HCT116 (cell line): ENCODE data around the gene XRCC3. TPM values are rescaled to one million over a fixed set of nuclear protein-coding genes. Genes with fewer than 3 reads are reported as not detected.
A peak's percentile ranks its signal among the peaks of the same experiment; 100 is the strongest.

Source experiments
- ATAC-seq: fragments of 200-7000 bp; cut with Tn5 transposase; 2 replicates; pipeline ENCODE4 v1.9.1; 2020; ENCODE audit warnings: mild to moderate bottlenecking, moderate library complexity
- BruUV-seq: library from RNA; stranded (reverse); fragments of 400-500 nt; replicated peaks from 2 replicates; lab custom pipeline; 2021; lab: Mats Ljungman, UMichigan
- CTCF ChIA-PET: fragments of 300-600 bp; sonication (Branson Sonifier 250); formaldehyde crosslinking; loops from one replicate; lab custom pipeline; 2021; ENCODE audit warnings: antibody characterized with exemption; lab: Charles Lee
- POLR2A ChIA-PET: fragments of 300-600, 350-600 bp; sonication (Branson Sonifier 250); formaldehyde crosslinking; loops from one replicate; lab custom pipeline; 2021; ENCODE audit warnings: antibody characterized with exemption; lab: Charles Lee
- RAD21 ChIA-PET, 2 experiments: fragments of 300-600 bp; sonication (Branson Sonifier 250); formaldehyde crosslinking; loops; one replicate each; lab custom pipeline; 2023; ENCODE audit warnings: low total read pairs in 2 of 2; ENCODE audit not compliant: uncharacterized antibody in 2 of 2, unreplicated experiment in 2 of 2, low non-redundant PET in 1 of 2; lab: Charles Lee
- DNase-seq: peaks from one replicate; pipeline ENCODE4 v3.0.0-alpha.2; 2010; ENCODE audit warnings: low read depth, low spot score
- H2AFZ ChIP-seq: fragments of 200-600 bp; shearing (Covaris generic), sonication (generic); 2 replicates; pipeline ENCODE4 v1.6.1; 2017; ENCODE audit warnings: low read depth, mixed run types, mixed read lengths, antibody characterized with exemption, low read length; ENCODE audit not compliant: poor library complexity, severe bottlenecking
- H3K27ac ChIP-seq: 2 replicates; pipeline ENCODE4 v1.5.1; 2012; ENCODE audit warnings: low read depth, low read length
- H3K27me3 ChIP-seq: fragments of 200-600 bp; sonication (generic); 2 replicates; pipeline ENCODE4 v1.6.1; 2016; ENCODE audit warnings: mixed run types, low read length, mixed read lengths; ENCODE audit not compliant: insufficient read depth
- H3K36me3 ChIP-seq, 2 experiments: fragments of 200-500 bp in 1 of 2; fragments of 200-600 bp in 1 of 2; sonication (Bioruptor generic) in 1 of 2; sonication (generic) in 1 of 2; 2 replicates each; pipeline versions ENCODE4 v1.5.1 to v1.6.1; 2014 to 2016; ENCODE audit warnings: low read length in 2 of 2, inconsistent platforms in 1 of 2, mixed read lengths in 1 of 2, mixed run types in 1 of 2; ENCODE audit not compliant: insufficient read depth in 2 of 2, control insufficient read depth in 1 of 2
- H3K4me1 ChIP-seq, 2 experiments: fragments of 200-600 bp in 1 of 2; sonication (generic) in 1 of 2; 2 replicates each; pipeline versions ENCODE4 v1.5.1 to v1.6.1; 2012 to 2017; ENCODE audit warnings: low read length in 2 of 2, inconsistent platforms in 1 of 2, mild to moderate bottlenecking in 1 of 2, mixed read lengths in 1 of 2, mixed run types in 1 of 2, moderate library complexity in 1 of 2; ENCODE audit not compliant: insufficient read depth in 2 of 2, control insufficient read depth in 1 of 2
- H3K4me2 ChIP-seq: fragments of 200-600 bp; sonication (generic); 2 replicates; pipeline ENCODE4 v1.6.1; 2017; ENCODE audit warnings: mixed run types, low read length, mixed read lengths
- H3K4me3 ChIP-seq, 2 experiments: fragments of 200-600 bp in 1 of 2; sonication (generic) in 1 of 2; replicated peaks in 1 of 2; 2 replicates each; pipeline ENCODE4 v1.5.1; 2011 to 2016; ENCODE audit warnings: low read length in 2 of 2, control low read depth in 1 of 2, low read depth in 1 of 2, mild to moderate bottlenecking in 1 of 2, mixed read lengths in 1 of 2, mixed run types in 1 of 2
- H3K79me2 ChIP-seq: fragments of 200-600 bp; sonication (generic); 2 replicates; pipeline ENCODE4 v1.6.1; 2017; ENCODE audit warnings: mild to moderate bottlenecking, mixed run types, low read length, moderate library complexity, mixed read lengths; ENCODE audit not compliant: insufficient read depth
- H3K9ac ChIP-seq: fragments of 200-600 bp; sonication (generic); 2 replicates; pipeline ENCODE4 v1.6.1; 2016; ENCODE audit warnings: low read length, mixed read lengths
- H3K9me2 ChIP-seq: fragments of 200-600 bp; sonication (generic), shearing (Covaris generic); 2 replicates; pipeline ENCODE4 v1.6.1; 2017; ENCODE audit warnings: mixed run types, mild to moderate bottlenecking, moderate library complexity; ENCODE audit not compliant: insufficient read depth
- H3K9me3 ChIP-seq, 2 experiments: fragments of 200-500 bp in 1 of 2; fragments of 200-600 bp in 1 of 2; sonication (Bioruptor generic) in 1 of 2; sonication (generic) in 1 of 2; 2 replicates each; pipeline ENCODE4 v1.6.1; 2014 to 2017; ENCODE audit warnings: low read length in 2 of 2, mixed read lengths in 2 of 2, inconsistent platforms in 1 of 2, low read depth in 1 of 2, mild to moderate bottlenecking in 1 of 2, mixed run types in 1 of 2, moderate library complexity in 1 of 2; ENCODE audit not compliant: control insufficient read depth in 1 of 2, insufficient read depth in 1 of 2
- H4K20me1 ChIP-seq: fragments of 200-600 bp; sonication (generic), shearing (Covaris generic); 2 replicates; pipeline ENCODE4 v1.6.1; 2017; ENCODE audit warnings: mixed run types, mild to moderate bottlenecking, moderate library complexity; ENCODE audit not compliant: insufficient read depth
- FOSL1 ChIP-seq: IDR thresholded peaks from 2 replicates; pipeline ENCODE4 v1.6.1; 2012; ENCODE audit warnings: low read depth
- JUND ChIP-seq: IDR thresholded peaks from 2 replicates; pipeline ENCODE4 v1.6.1; 2012
- POLR2A ChIP-seq: IDR thresholded peaks from 2 replicates; pipeline ENCODE4 v1.7.0; 2011; ENCODE audit warnings: borderline replicate concordance; ENCODE audit not compliant: insufficient read depth, insufficient read length; ENCODE audit errors: extremely low read depth
- POLR2AphosphoS5 ChIP-seq: IDR thresholded peaks from 2 replicates; pipeline ENCODE4 v1.6.1; 2011; ENCODE audit warnings: mild to moderate bottlenecking, low read depth, low read length, moderate library complexity
- SIN3A ChIP-seq: IDR thresholded peaks from 2 replicates; pipeline ENCODE4 v1.6.1; 2012; ENCODE audit warnings: low read depth
- SP1 ChIP-seq: IDR thresholded peaks from 2 replicates; pipeline ENCODE4 v1.6.1; 2012; ENCODE audit warnings: low read depth
- SRF ChIP-seq: IDR thresholded peaks from 2 replicates; pipeline ENCODE4 v1.6.1; 2012; ENCODE audit warnings: low read depth
- TCF7L2 ChIP-seq: IDR thresholded peaks from 2 replicates; pipeline ENCODE4 v1.7.0; 2011; ENCODE audit warnings: borderline replicate concordance, inconsistent platforms; ENCODE audit not compliant: insufficient read depth, insufficient read length; ENCODE audit errors: extremely low read depth
- YY1 ChIP-seq: IDR thresholded peaks from 2 replicates; pipeline ENCODE4 v1.6.1; 2011; ENCODE audit warnings: low read length, low read depth, moderate library complexity, mild to moderate bottlenecking; ENCODE audit not compliant: insufficient replicate concordance; ENCODE audit errors: extremely low read depth
- ZNF274 ChIP-seq: fragments of 200-500 bp; sonication (Bioruptor generic); IDR thresholded peaks from 2 replicates; pipeline ENCODE4 v1.6.1; 2014; ENCODE audit warnings: mild to moderate bottlenecking, low read depth, low read length, inconsistent platforms
- intact Hi-C: fragments of 100-400 bp; cut with micrococcal nuclease; formaldehyde crosslinking; loops from 2 replicates; pipeline ENCODE4 v1.10.0; 2022
- total RNA-seq: library from RNA; stranded (reverse); gene quantifications from one replicate; pipeline ENCODE4 v1.2.1, GENCODE V29; 2021; ENCODE audit not compliant: unreplicated experiment
- TF ChIP-seq, protein P1 (sequence below): IDR thresholded peaks from 2 replicates; pipeline ENCODE4 v1.6.1; 2011; ENCODE audit warnings: mild to moderate bottlenecking, low read length, moderate library complexity; ENCODE audit not compliant: insufficient replicate concordance; ENCODE audit errors: extremely low read depth
- TF ChIP-seq, protein P2 (sequence below): IDR thresholded peaks from 2 replicates; pipeline ENCODE4 v1.6.1; 2012; ENCODE audit warnings: low read depth
- TF ChIP-seq, protein P3 (sequence below), 3 experiments: fragments of 200-600 bp in 1 of 3; sonication (generic) in 1 of 3; IDR thresholded peaks in 2 of 3; conservative IDR thresholded peaks in 1 of 3; 2 replicates each; pipeline ENCODE4 v1.5.1; 2012 to 2017; ENCODE audit warnings: low read depth in 2 of 3, low read length in 2 of 3, antibody characterized with exemption in 1 of 3, borderline replicate concordance in 1 of 3, control low read depth in 1 of 3, mild to moderate bottlenecking in 1 of 3, mixed read lengths in 1 of 3, mixed run types in 1 of 3, moderate library complexity in 1 of 3; ENCODE audit not compliant: insufficient read depth in 1 of 3

XRCC3 gene
- total RNA-seq, 1 experiment from 2014 or later = 48.7 TPM

DNA sequence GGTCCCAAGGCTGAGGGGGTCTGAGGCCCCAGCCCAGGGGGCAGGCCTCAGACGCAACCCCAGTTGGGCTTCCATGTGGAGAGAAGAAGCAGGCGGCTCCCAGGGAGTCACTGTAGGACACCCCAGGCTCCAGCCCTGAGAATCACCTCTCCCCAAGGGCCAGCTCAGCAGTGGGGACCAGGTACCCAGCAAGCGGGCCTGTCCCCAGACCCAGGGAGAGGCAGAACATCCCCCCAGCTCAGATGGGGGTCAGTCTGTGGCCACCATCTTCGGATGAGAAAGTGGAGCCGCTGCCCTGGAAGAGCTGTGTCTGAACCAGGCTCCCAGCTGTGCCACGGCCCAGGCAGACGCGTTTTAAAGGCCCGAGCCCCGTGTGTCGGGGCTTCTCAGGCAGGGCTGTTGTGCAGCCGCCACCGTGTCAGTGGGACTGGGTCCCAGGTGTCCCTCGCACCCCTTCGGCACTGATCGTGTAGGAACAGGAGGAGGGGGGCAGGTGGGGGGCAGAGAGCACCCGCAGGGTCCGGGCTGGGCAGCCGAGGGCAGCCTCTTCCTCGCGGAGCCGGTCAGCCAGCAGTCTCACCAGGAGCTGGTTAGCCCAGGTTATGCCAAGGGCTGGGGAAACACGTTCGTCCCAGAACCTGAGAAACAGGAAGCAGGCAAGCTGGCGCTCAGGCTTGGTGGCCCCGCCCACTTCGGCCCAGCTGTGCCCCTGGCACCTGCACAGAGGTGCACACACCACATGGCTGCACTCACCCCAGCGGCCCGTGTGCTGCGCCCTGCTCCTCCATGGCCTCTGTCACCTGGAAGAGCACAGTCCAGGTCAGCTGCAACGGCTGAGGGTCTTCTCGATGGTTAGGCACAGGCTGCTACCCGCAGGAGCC is 16.6 kb downstream of the XRCC3 start:
- no peak for DNase-seq
- H3K9me3 ChIP-seq = no peaks in the 10 kb centered on the region
- no peaks in the 10 kb centered on the region for H3K27me3 ChIP-seq
- TF ChIP-seq, protein P1, sequence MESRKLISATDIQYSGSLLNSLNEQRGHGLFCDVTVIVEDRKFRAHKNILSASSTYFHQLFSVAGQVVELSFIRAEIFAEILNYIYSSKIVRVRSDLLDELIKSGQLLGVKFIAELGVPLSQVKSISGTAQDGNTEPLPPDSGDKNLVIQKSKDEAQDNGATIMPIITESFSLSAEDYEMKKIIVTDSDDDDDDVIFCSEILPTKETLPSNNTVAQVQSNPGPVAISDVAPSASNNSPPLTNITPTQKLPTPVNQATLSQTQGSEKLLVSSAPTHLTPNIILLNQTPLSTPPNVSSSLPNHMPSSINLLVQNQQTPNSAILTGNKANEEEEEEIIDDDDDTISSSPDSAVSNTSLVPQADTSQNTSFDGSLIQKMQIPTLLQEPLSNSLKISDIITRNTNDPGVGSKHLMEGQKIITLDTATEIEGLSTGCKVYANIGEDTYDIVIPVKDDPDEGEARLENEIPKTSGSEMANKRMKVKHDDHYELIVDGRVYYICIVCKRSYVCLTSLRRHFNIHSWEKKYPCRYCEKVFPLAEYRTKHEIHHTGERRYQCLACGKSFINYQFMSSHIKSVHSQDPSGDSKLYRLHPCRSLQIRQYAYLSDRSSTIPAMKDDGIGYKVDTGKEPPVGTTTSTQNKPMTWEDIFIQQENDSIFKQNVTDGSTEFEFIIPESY = no peak
- TF ChIP-seq POLR2AphosphoS5 = no peak; the same call in 1 of the 2 replicates
- no peak for TF ChIP-seq TCF7L2
- TF ChIP-seq SP1 = no peak
- no peak for TF ChIP-seq YY1
- no peak for TF ChIP-seq JUND
- TF ChIP-seq SRF = no peak
- TF ChIP-seq, protein P2, sequence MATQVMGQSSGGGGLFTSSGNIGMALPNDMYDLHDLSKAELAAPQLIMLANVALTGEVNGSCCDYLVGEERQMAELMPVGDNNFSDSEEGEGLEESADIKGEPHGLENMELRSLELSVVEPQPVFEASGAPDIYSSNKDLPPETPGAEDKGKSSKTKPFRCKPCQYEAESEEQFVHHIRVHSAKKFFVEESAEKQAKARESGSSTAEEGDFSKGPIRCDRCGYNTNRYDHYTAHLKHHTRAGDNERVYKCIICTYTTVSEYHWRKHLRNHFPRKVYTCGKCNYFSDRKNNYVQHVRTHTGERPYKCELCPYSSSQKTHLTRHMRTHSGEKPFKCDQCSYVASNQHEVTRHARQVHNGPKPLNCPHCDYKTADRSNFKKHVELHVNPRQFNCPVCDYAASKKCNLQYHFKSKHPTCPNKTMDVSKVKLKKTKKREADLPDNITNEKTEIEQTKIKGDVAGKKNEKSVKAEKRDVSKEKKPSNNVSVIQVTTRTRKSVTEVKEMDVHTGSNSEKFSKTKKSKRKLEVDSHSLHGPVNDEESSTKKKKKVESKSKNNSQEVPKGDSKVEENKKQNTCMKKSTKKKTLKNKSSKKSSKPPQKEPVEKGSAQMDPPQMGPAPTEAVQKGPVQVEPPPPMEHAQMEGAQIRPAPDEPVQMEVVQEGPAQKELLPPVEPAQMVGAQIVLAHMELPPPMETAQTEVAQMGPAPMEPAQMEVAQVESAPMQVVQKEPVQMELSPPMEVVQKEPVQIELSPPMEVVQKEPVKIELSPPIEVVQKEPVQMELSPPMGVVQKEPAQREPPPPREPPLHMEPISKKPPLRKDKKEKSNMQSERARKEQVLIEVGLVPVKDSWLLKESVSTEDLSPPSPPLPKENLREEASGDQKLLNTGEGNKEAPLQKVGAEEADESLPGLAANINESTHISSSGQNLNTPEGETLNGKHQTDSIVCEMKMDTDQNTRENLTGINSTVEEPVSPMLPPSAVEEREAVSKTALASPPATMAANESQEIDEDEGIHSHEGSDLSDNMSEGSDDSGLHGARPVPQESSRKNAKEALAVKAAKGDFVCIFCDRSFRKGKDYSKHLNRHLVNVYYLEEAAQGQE = no peak
- TF ChIP-seq POLR2A = no peak
- no peak for TF ChIP-seq SIN3A
- TF ChIP-seq, protein P3, sequence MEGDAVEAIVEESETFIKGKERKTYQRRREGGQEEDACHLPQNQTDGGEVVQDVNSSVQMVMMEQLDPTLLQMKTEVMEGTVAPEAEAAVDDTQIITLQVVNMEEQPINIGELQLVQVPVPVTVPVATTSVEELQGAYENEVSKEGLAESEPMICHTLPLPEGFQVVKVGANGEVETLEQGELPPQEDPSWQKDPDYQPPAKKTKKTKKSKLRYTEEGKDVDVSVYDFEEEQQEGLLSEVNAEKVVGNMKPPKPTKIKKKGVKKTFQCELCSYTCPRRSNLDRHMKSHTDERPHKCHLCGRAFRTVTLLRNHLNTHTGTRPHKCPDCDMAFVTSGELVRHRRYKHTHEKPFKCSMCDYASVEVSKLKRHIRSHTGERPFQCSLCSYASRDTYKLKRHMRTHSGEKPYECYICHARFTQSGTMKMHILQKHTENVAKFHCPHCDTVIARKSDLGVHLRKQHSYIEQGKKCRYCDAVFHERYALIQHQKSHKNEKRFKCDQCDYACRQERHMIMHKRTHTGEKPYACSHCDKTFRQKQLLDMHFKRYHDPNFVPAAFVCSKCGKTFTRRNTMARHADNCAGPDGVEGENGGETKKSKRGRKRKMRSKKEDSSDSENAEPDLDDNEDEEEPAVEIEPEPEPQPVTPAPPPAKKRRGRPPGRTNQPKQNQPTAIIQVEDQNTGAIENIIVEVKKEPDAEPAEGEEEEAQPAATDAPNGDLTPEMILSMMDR (IDR thresholded peaks at IDR 0.05 in 2 of 3, conservative IDR thresholded peaks at IDR 0.05 in 1 of 3; ENCODE audit: borderline replicate concordance in 1 of 3, insufficient read depth in 1 of 3, low read depth in 2 of 3, low read length in 2 of 3) = no peak
- TF ChIP-seq FOSL1 = no peak
- TF ChIP-seq ZNF274 = no peak
- TF ChIP-seq, all 23 proteins: peak for 0
- no peak overlapping the region for H3K4me2 ChIP-seq
- CTCF ChIA-PET = no interaction called here
- no TSS peak for BruUV-seq
- peak; percentile 18; the same call in 1 of the 2 replicates for ATAC-seq
- H3K36me3 ChIP-seq = peaks cover 4 to 5% of the 10 kb centered on the region in 2 experiments; a peak in 3 of 4 replicates
- no peaks in the 10 kb centered on the region for H3K9me2 ChIP-seq
- RAD21 ChIA-PET = no interaction called here
- H4K20me1 ChIP-seq = no peaks in the 10 kb centered on the region
- H3K4me3 ChIP-seq = no peak overlapping the region
- H3K9ac ChIP-seq = no peak overlapping the region
- peaks cover 7% of the 10 kb centered on the region; the same call in 1 of the 2 replicates for H3K79me2 ChIP-seq
- no peaks in the 10 kb centered on the region for H3K4me1 ChIP-seq
- no peak overlapping the region for H2AFZ ChIP-seq
- no peak overlapping the region for H3K27ac ChIP-seq
- intact Hi-C loops = no loop called here
- POLR2A ChIA-PET = no interaction called here
